WTC11 (cell line): ENCODE results near the gene RIC1. TPM values are rescaled to one million over a fixed set of nuclear protein-coding genes. Genes with fewer than 3 reads are reported as not detected.

Experiments
- ATAC-seq: fragments of 200-7000 bp; cut with Tn5 transposase; 2 replicates; pipeline ENCODE4 v1.10.0; 2021; ENCODE audit warnings: mild to moderate bottlenecking, moderate library complexity
- CTCF ChIA-PET: fragments of 300-600 bp; sonication (Branson Sonifier 250); formaldehyde crosslinking; loops from one replicate; lab custom pipeline; 2021; ENCODE audit warnings: antibody characterized with exemption; lab: Charles Lee
- POLR2A ChIA-PET: fragments of 350-600 bp; sonication (Branson Sonifier 250); formaldehyde crosslinking; loops from one replicate; lab custom pipeline; 2021; ENCODE audit warnings: antibody characterized with exemption; lab: Charles Lee
- DNase-seq: peaks from one replicate; pipeline ENCODE4 v3.0.0; 2021; ENCODE audit warnings: low spot score
- H3K27ac Mint-ChIP-seq: 2 replicates; pipeline ENCODE4 v1.8.0; 2021; ENCODE audit warnings: mixed read lengths
- H3K27me3 Mint-ChIP-seq: 2 replicates; pipeline ENCODE4 v1.8.0; 2021; ENCODE audit warnings: low read depth, mild to moderate bottlenecking, moderate library complexity, mixed read lengths
- H3K36me3 Mint-ChIP-seq: 2 replicates; pipeline ENCODE4 v1.8.0; 2021; ENCODE audit warnings: mixed read lengths
- H3K4me1 Mint-ChIP-seq: 2 replicates; pipeline ENCODE4 v1.8.0; 2022; ENCODE audit warnings: mixed read lengths
- H3K4me3 Mint-ChIP-seq: 2 replicates; pipeline ENCODE4 v1.8.0; 2021; ENCODE audit warnings: mild to moderate bottlenecking, moderate library complexity, mixed read lengths
- H3K9me3 Mint-ChIP-seq: 2 replicates; pipeline ENCODE4 v1.8.0; 2021; ENCODE audit warnings: mixed read lengths
- ATF1 ChIP-seq: sonication (generic); formaldehyde crosslinking; IDR thresholded peaks from 2 replicates; pipeline ENCODE4 v1.8.1; 2023; ENCODE audit warnings: mild to moderate bottlenecking, moderate library complexity, missing genetic modification reagents
- CBFB ChIP-seq: sonication (generic); formaldehyde crosslinking; IDR thresholded peaks from 2 replicates; pipeline ENCODE4 v1.8.1; 2022; ENCODE audit warnings: mild to moderate bottlenecking, low read depth, missing genetic modification reagents
- ELF4 ChIP-seq: sonication (generic); formaldehyde crosslinking; IDR thresholded peaks from 2 replicates; pipeline ENCODE4 v1.8.1; 2022; ENCODE audit warnings: low read depth, mild to moderate bottlenecking, moderate library complexity, missing genetic modification reagents
- FOXJ3 ChIP-seq: sonication (generic); formaldehyde crosslinking; IDR thresholded peaks from 2 replicates; pipeline ENCODE4 v1.9.0; 2021; ENCODE audit warnings: missing genetic modification reagents, mild to moderate bottlenecking, borderline replicate concordance
- IRF2 ChIP-seq: sonication (generic); formaldehyde crosslinking; IDR thresholded peaks from 2 replicates; pipeline ENCODE4 v1.8.0; 2022; ENCODE audit warnings: low read depth, missing genetic modification reagents, borderline replicate concordance
- MXD4 ChIP-seq: fragments of 250-450 bp; sonication (Bioruptor Pico); IDR thresholded peaks from 2 replicates; pipeline ENCODE4 v1.8.0; 2021; ENCODE audit warnings: mild to moderate bottlenecking, moderate library complexity, borderline replicate concordance
- SOX15 ChIP-seq: fragments of 250-450 bp; sonication (Bioruptor Pico); IDR thresholded peaks from 2 replicates; pipeline ENCODE4 v1.9.0; 2021; ENCODE audit warnings: mild to moderate bottlenecking
- TEAD1 ChIP-seq: sonication (generic); formaldehyde crosslinking; IDR thresholded peaks from 2 replicates; pipeline ENCODE4 v1.8.0; 2022; ENCODE audit warnings: mild to moderate bottlenecking, missing genetic modification reagents
- ZNF138 ChIP-seq: sonication (generic); formaldehyde crosslinking; conservative IDR thresholded peaks from 2 replicates; pipeline ENCODE4 v1.8.1; 2022; ENCODE audit warnings: mild to moderate bottlenecking, moderate library complexity, missing genetic modification reagents
- ZNF219 ChIP-seq: sonication (generic); formaldehyde crosslinking; IDR thresholded peaks from 2 replicates; pipeline ENCODE4 v1.8.0; 2023; ENCODE audit warnings: missing genetic modification reagents, mild to moderate bottlenecking, borderline replicate concordance
- ZNF423 ChIP-seq: fragments of 250-450 bp; sonication (Bioruptor Pico); IDR thresholded peaks from 2 replicates; pipeline ENCODE4 v2.1.2; 2022; ENCODE audit warnings: mild to moderate bottlenecking, moderate library complexity
- total RNA-seq: library from RNA; stranded (reverse); gene quantifications from 3 replicates; pipeline ENCODE4 v1.2.3, GENCODE V29; 2021
- TF ChIP-seq, protein P1 (sequence below): sonication (generic); formaldehyde crosslinking; IDR thresholded peaks from 2 replicates; pipeline ENCODE4 v1.8.0; 2023; ENCODE audit warnings: missing genetic modification reagents, mild to moderate bottlenecking, borderline replicate concordance
- TF ChIP-seq, protein P2 (sequence below): fragments of 250-450 bp; sonication (Bioruptor Pico); IDR thresholded peaks from 2 replicates; pipeline ENCODE4 v1.9.0; 2021; ENCODE audit warnings: moderate library complexity, mild to moderate bottlenecking, inconsistent platforms, borderline replicate concordance
- TF ChIP-seq, protein P3 (sequence below): sonication (generic); formaldehyde crosslinking; IDR thresholded peaks from 2 replicates; pipeline ENCODE4 v1.8.1; 2023; ENCODE audit warnings: mild to moderate bottlenecking, missing genetic modification reagents, moderate library complexity
- TF ChIP-seq, protein P4 (sequence below): sonication (generic); formaldehyde crosslinking; conservative IDR thresholded peaks from 2 replicates; pipeline ENCODE4 v1.8.1; 2023; ENCODE audit warnings: mild to moderate bottlenecking, low read depth, missing genetic modification reagents, moderate library complexity
- TF ChIP-seq, protein P5 (sequence below): sonication (generic); formaldehyde crosslinking; IDR thresholded peaks from 2 replicates; pipeline ENCODE4 v1.8.1; 2023; ENCODE audit warnings: mild to moderate bottlenecking, missing genetic modification reagents
- TF ChIP-seq, protein P6 (sequence below): sonication (generic); formaldehyde crosslinking; IDR thresholded peaks from 2 replicates; pipeline ENCODE4 v1.8.1; 2022; ENCODE audit warnings: low read depth, missing genetic modification reagents, borderline replicate concordance
- TF ChIP-seq, protein P7 (sequence below): sonication (generic); formaldehyde crosslinking; IDR thresholded peaks from 2 replicates; pipeline ENCODE4 v1.8.1; 2022; ENCODE audit warnings: low read depth, mild to moderate bottlenecking, moderate library complexity, missing genetic modification reagents, borderline replicate concordance

Gene RIC1
- total RNA-seq, 1 experiment from 2014 or later: 18.9 TPM

DNA sequence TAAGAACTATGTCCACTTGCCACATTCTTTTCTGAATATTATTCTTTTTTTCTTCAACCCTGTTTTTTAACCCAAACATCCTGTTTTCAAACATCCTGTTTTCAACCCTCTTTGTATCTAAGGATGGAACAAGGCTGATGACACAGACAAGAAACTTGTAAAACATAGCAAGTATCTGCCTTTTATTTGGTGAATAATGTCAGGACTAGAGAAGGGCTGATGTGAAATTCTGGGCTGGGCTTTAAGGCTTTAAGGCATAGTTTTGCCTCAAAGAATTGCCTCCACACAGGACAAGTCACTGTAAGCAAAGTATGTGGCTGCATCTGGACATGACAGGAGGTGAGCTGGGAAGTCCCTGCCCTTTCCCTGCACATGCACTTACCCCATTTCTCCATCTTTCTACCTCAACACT, 42.5 kb upstream of the RIC1 start (continued):
- TF ChIP-seq, protein P1, sequence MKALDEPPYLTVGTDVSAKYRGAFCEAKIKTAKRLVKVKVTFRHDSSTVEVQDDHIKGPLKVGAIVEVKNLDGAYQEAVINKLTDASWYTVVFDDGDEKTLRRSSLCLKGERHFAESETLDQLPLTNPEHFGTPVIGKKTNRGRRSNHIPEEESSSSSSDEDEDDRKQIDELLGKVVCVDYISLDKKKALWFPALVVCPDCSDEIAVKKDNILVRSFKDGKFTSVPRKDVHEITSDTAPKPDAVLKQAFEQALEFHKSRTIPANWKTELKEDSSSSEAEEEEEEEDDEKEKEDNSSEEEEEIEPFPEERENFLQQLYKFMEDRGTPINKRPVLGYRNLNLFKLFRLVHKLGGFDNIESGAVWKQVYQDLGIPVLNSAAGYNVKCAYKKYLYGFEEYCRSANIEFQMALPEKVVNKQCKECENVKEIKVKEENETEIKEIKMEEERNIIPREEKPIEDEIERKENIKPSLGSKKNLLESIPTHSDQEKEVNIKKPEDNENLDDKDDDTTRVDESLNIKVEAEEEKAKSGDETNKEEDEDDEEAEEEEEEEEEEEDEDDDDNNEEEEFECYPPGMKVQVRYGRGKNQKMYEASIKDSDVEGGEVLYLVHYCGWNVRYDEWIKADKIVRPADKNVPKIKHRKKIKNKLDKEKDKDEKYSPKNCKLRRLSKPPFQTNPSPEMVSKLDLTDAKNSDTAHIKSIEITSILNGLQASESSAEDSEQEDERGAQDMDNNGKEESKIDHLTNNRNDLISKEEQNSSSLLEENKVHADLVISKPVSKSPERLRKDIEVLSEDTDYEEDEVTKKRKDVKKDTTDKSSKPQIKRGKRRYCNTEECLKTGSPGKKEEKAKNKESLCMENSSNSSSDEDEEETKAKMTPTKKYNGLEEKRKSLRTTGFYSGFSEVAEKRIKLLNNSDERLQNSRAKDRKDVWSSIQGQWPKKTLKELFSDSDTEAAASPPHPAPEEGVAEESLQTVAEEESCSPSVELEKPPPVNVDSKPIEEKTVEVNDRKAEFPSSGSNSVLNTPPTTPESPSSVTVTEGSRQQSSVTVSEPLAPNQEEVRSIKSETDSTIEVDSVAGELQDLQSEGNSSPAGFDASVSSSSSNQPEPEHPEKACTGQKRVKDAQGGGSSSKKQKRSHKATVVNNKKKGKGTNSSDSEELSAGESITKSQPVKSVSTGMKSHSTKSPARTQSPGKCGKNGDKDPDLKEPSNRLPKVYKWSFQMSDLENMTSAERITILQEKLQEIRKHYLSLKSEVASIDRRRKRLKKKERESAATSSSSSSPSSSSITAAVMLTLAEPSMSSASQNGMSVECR (CRISPR knock-in tag): no peak

DNA sequence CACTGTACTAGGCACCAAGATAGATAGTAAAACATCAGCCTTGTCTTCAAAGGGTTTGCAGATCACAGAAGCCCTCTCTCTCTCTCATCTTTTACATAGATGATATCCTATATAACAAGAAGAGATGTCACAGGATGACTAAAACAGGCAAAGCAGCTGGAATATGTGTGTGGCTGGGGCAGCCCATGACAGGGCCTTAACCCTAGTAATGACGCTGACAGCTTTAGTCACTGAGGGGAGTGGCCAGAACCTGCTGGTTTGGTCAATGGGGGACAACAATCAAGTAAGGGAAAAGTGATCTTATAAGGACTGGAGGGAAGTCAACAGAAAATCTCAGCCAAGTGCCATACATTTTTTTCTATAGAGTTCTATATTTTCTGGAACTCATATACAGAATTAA, 41.9 kb upstream of the RIC1 start:
- Mint-ChIP-seq H3K4me1 (peaks cover 7% of the 10 kb centered on the region), H3K27ac (no peak overlapping the region), H3K4me3 (no peak overlapping the region), H3K27me3 (peaks cover 22% of the 10 kb centered on the region), H3K36me3 (no peaks in the 10 kb centered on the region), H3K9me3 (peaks cover under 1% of the 10 kb centered on the region; the same call in 1 of the 2 replicates)
- ChIA-PET CTCF (interaction anchor here (3.7 to 4.2 kb wide), 2 partner anchors 13 to 137 kb away, joined by 18 to 37 read pairs; partner anchors contain the start of gene CD274), POLR2A (no interaction called here)
- TF ChIP-seq, protein P1 (CRISPR knock-in tag): no peak
- TF ChIP-seq, protein P2, sequence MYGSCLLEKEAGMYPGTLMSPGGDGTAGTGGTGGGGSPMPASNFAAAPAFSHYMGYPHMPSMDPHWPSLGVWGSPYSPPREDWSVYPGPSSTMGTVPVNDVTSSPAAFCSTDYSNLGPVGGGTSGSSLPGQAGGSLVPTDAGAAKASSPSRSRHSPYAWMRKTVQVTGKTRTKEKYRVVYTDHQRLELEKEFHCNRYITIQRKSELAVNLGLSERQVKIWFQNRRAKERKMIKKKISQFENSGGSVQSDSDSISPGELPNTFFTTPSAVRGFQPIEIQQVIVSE (CRISPR knock-in tag): no peak
- TF ChIP-seq ELF4 (no peak), FOXJ3 (CRISPR knock-in tag) (no peak), ZNF423 (CRISPR knock-in tag) (no peak), ATF1 (CRISPR knock-in tag) (no peak), ZNF138 (CRISPR knock-in tag) (no peak), SOX15 (CRISPR knock-in tag) (no peak), IRF2 (no peak), TEAD1 (CRISPR knock-in tag) (no peak), CBFB (CRISPR knock-in tag) (no peak), MXD4 (no peak), ZNF219 (CRISPR knock-in tag) (no peak)
- TF ChIP-seq, protein P3, sequence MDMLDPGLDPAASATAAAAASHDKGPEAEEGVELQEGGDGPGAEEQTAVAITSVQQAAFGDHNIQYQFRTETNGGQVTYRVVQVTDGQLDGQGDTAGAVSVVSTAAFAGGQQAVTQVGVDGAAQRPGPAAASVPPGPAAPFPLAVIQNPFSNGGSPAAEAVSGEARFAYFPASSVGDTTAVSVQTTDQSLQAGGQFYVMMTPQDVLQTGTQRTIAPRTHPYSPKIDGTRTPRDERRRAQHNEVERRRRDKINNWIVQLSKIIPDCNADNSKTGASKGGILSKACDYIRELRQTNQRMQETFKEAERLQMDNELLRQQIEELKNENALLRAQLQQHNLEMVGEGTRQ: no peak
- TF ChIP-seq, protein P4, sequence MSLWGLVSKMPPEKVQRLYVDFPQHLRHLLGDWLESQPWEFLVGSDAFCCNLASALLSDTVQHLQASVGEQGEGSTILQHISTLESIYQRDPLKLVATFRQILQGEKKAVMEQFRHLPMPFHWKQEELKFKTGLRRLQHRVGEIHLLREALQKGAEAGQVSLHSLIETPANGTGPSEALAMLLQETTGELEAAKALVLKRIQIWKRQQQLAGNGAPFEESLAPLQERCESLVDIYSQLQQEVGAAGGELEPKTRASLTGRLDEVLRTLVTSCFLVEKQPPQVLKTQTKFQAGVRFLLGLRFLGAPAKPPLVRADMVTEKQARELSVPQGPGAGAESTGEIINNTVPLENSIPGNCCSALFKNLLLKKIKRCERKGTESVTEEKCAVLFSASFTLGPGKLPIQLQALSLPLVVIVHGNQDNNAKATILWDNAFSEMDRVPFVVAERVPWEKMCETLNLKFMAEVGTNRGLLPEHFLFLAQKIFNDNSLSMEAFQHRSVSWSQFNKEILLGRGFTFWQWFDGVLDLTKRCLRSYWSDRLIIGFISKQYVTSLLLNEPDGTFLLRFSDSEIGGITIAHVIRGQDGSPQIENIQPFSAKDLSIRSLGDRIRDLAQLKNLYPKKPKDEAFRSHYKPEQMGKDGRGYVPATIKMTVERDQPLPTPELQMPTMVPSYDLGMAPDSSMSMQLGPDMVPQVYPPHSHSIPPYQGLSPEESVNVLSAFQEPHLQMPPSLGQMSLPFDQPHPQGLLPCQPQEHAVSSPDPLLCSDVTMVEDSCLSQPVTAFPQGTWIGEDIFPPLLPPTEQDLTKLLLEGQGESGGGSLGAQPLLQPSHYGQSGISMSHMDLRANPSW (CRISPR knock-in tag): no peak
- TF ChIP-seq, protein P5, sequence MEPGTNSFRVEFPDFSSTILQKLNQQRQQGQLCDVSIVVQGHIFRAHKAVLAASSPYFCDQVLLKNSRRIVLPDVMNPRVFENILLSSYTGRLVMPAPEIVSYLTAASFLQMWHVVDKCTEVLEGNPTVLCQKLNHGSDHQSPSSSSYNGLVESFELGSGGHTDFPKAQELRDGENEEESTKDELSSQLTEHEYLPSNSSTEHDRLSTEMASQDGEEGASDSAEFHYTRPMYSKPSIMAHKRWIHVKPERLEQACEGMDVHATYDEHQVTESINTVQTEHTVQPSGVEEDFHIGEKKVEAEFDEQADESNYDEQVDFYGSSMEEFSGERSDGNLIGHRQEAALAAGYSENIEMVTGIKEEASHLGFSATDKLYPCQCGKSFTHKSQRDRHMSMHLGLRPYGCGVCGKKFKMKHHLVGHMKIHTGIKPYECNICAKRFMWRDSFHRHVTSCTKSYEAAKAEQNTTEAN (CRISPR knock-in tag): no peak
- TF ChIP-seq, protein P6, sequence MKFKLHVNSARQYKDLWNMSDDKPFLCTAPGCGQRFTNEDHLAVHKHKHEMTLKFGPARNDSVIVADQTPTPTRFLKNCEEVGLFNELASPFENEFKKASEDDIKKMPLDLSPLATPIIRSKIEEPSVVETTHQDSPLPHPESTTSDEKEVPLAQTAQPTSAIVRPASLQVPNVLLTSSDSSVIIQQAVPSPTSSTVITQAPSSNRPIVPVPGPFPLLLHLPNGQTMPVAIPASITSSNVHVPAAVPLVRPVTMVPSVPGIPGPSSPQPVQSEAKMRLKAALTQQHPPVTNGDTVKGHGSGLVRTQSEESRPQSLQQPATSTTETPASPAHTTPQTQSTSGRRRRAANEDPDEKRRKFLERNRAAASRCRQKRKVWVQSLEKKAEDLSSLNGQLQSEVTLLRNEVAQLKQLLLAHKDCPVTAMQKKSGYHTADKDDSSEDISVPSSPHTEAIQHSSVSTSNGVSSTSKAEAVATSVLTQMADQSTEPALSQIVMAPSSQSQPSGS: no peak
- TF ChIP-seq, protein P7, sequence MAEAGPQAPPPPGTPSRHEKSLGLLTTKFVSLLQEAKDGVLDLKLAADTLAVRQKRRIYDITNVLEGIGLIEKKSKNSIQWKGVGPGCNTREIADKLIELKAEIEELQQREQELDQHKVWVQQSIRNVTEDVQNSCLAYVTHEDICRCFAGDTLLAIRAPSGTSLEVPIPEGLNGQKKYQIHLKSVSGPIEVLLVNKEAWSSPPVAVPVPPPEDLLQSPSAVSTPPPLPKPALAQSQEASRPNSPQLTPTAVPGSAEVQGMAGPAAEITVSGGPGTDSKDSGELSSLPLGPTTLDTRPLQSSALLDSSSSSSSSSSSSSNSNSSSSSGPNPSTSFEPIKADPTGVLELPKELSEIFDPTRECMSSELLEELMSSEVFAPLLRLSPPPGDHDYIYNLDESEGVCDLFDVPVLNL (CRISPR knock-in tag): no peak
- no peak for ATAC-seq
- no peak for DNase-seq
